ENCODE results near the gene ERBB4. TPM values are rescaled to one million over a fixed set of nuclear protein-coding genes. Genes with fewer than 3 reads are reported as not detected.

The ERBB4 gene
- total and polyA plus RNA-seq, 10 of the 15 experiments (the other 5 are each of a cell fraction or from before 2014, with no cell fraction given) = under 0.01 to 0.23 (median 0.01) TPM; not detected in 4

- intact Hi-C loops (cut with micrococcal nuclease; ENCODE audit: unreplicated experiment) (no loop called here), in situ Hi-C loops (cut with MboI) (no loop called here)
- no peaks in the 10 kb centered on the region for H4K20me1 ChIP-seq (ENCODE audit: control insufficient read depth, insufficient read depth)
- H3K4me3 ChIP-seq = no peak overlapping the region
- TF ChIP-seq CBFB (IDR thresholded peaks at IDR 0.05; ENCODE audit: low read depth) = no peak
- TF ChIP-seq MEF2B (IDR thresholded peaks at IDR 0.05; ENCODE audit: partially characterized antibody, poor library complexity, severe bottlenecking) = no peak
- no peak for TF ChIP-seq JUNB (IDR thresholded peaks at IDR 0.05)
- no peak for TF ChIP-seq E4F1 (IDR thresholded peaks at IDR 0.05; ENCODE audit: borderline replicate concordance, partially characterized antibody)
- TF ChIP-seq STAT1 (conservative IDR thresholded peaks at IDR 0.05) = no peak
- ATAC-seq (no peak), FAIRE-seq (no peak), DNase-seq (ENCODE audit: low read depth, low spot score) (no peak)
- no peaks in the 10 kb centered on the region for H3K9me3 ChIP-seq (replicated peaks; ENCODE audit: control insufficient read depth, insufficient read depth, low read length)
- POLR2A ChIA-PET = no interaction called here
- RAD21 ChIA-PET (ENCODE audit: unreplicated experiment) = no interaction called here
- no peaks in the 10 kb centered on the region for H3K27me3 ChIP-seq (replicated peaks in 1 of 2; ENCODE audit: control insufficient read depth in 2 of 2, insufficient read depth in 2 of 2, low read length in 1 of 2)
- H3K27ac ChIP-seq (ENCODE audit: control insufficient read depth, insufficient read depth) = no peak overlapping the region
- 11% methylated on average over 3 of the region's 3 CpGs for WGBS (ENCODE audit: insufficient coverage, insufficient replicate concordance, low lambda C conversion rate, missing lambda C conversion rate)
- no peak overlapping the region for H2AFZ ChIP-seq (ENCODE audit: control insufficient read depth, low read depth, low read length)
- CTCF ChIA-PET = no interaction called here
- no peak overlapping the region for H3K4me2 ChIP-seq (ENCODE audit: control insufficient read depth, insufficient read depth)
- no peaks in the 10 kb centered on the region for H3K4me1 ChIP-seq (ENCODE audit: control insufficient read depth, insufficient read depth, low read length)
- no TSS peak for BruUV-seq (replicated peaks)
- H3K36me3 ChIP-seq (ENCODE audit: control insufficient read depth in 2 of 2, insufficient read depth in 2 of 2, low read length in 1 of 2) = no peaks in the 10 kb centered on the region
- H3K9ac ChIP-seq (ENCODE audit: control insufficient read depth, insufficient read depth, low read length) = no peak overlapping the region
- no peaks in the 10 kb centered on the region for H3K79me2 ChIP-seq (ENCODE audit: control insufficient read depth, insufficient read depth, low read length)
- SMC1A ChIA-PET (ENCODE audit: uncharacterized antibody, unreplicated experiment) = no interaction called here
These were observed 1131.5 kb downstream of the ERBB4 start for GRCh38 chr2:211407076-211407475.

- FAIRE-seq (no peak), ATAC-seq (no peak), DNase-seq (ENCODE audit: low read depth, low spot score) (no peak)
- Histone ChIP-seq H3K9me3 (replicated peaks; ENCODE audit: control insufficient read depth, insufficient read depth, low read length) (no peaks in the 10 kb centered on the region), H3K9ac (ENCODE audit: control insufficient read depth, insufficient read depth, low read length) (no peak overlapping the region), H3K36me3 (ENCODE audit: control insufficient read depth in 2 of 2, insufficient read depth in 2 of 2, low read length in 1 of 2) (no peaks in the 10 kb centered on the region), H2AFZ (ENCODE audit: control insufficient read depth, low read depth, low read length) (no peak overlapping the region), H3K4me3 (no peak overlapping the region), H3K79me2 (ENCODE audit: control insufficient read depth, insufficient read depth, low read length) (no peaks in the 10 kb centered on the region), H3K27ac (ENCODE audit: control insufficient read depth, insufficient read depth) (no peak overlapping the region), H3K27me3 (replicated peaks in 1 of 2; ENCODE audit: control insufficient read depth in 2 of 2, insufficient read depth in 2 of 2, low read length in 1 of 2) (no peaks in the 10 kb centered on the region), H3K4me1 (ENCODE audit: control insufficient read depth, insufficient read depth, low read length) (no peaks in the 10 kb centered on the region), H3K4me2 (ENCODE audit: control insufficient read depth, insufficient read depth) (no peak overlapping the region), H4K20me1 (ENCODE audit: control insufficient read depth, insufficient read depth) (no peaks in the 10 kb centered on the region)
- ChIA-PET SMC1A (ENCODE audit: uncharacterized antibody, unreplicated experiment) (no interaction called here), POLR2A (no interaction called here), CTCF (no interaction called here), RAD21 (ENCODE audit: unreplicated experiment) (no interaction called here)
- intact Hi-C loops (cut with micrococcal nuclease; ENCODE audit: unreplicated experiment) (no loop called here), in situ Hi-C loops (cut with MboI) (no loop called here)
- TF ChIP-seq GABPA (IDR thresholded peaks at IDR 0.05; ENCODE audit: low read depth) = no peak
- TF ChIP-seq ATF3 (IDR thresholded peaks at IDR 0.05; ENCODE audit: borderline replicate concordance, extremely low read depth, low read depth, low read length) = no peak
- BruUV-seq (replicated peaks) = no TSS peak
- WGBS (ENCODE audit: insufficient coverage, insufficient replicate concordance, low lambda C conversion rate, missing lambda C conversion rate) = 22% methylated on average over 4 of the region's 4 CpGs
These were observed 1133.6 kb downstream of the ERBB4 start for GRCh38 chr2:211405036-211405435.
